Glomerular visceral epithelial cell (primary cell): ENCODE measurements around the gene GGT6.

Source experiments
- DNase-seq: peaks from one replicate; pipeline ENCODE4 v3.0.0-alpha.2; 2016; ENCODE audit errors: extremely low spot score

Gene GGT6

DNA sequence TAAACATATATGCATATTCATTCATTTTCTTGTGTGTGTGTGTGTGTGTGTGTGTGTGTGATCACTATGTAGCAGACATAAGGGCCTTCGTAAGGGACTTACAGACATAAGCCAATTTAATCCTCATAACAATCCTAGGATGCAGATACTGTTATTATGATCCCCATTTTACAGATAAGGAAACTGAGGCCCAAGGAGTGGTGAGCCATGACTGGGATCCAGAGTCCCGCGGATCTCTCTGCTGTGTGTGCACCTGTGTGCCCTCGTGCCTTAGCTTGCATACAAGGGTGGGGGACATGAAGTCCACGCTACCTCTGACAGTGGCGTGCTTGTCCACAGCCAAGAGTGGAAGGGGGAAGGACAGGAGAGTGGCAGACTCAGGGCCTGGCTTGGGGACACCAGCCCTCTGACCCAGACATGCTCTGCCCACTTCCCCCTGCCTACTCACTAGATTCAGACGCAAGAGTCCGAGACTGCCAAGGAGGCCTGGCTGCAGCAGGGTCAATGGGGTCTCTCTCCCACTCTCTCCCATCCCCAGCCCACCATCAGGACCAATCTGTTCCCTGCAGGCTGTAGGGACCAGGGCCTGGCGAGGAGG, 14.2 kb upstream of the GGT6 start:
- no peak for DNase-seq

DNA sequence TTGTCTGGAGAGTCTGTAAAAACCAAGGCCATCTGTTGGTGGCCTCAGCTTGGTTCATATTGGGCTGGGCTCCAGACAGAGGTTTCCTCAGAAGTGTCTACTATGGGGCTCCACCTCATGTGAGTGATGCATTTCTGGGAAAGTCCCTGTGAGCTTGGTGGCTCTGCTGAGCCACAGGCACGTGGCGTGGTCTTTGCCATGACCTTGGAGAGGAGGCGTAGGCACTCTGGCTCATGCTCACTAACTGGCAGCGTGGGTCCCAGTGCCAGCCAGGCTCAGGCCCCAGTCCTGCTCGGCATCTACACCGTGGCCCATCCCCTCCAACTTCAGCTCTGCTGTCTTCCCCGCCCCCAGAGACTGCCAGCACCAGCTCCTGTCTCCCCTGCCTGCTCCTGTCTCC, 13.3 kb upstream of the GGT6 start:
- peak; percentile 56 for DNase-seq

- no peak for DNase-seq
These were observed 12.7 kb upstream of the GGT6 start for GRCh38 chr17:4573115-4573514.

DNA sequence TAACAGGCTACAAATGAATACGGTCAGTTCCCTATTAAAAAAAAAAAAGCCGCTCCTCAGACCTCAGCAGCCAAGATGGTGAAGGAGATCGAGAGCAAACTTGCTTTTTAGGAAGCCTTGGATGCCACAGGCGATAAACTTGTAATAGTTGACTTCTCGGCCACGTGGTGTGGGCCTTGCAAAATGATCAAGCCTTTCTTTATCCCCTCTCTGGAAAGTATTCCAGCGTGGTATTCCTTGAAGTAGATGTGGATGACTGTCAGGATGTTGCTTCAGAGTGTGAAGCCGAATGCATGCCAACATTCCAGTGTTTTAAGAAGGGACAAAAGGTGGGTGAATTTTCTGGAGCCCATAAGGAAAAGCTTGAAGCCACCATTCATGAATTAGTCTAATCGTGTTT, 11.8 kb upstream of the GGT6 start:
- DNase-seq: no peak

DNA sequence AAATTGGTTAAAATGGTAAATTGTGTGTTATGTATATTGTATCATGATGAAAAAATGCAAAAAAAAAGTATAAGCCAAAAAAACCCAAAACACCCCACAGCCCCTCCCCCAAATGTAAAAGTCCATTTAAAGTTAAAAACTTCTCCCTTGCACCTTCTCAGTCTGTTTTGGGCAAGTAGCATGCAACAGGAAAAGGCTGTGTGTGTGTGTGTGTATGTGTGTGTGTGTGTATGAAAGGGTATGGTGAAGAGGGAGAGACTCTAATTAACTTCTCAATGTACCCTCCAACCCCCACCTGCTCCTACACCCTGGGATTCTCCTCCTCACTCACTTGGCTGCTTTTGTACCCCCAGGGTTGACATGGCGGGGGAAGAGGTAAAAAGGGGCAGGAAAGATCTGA, 9.2 kb upstream of the GGT6 start:
- DNase-seq: no peak

GRCh38 chr17:4566785-4567184, 6.4 kb upstream of the GGT6 start:
- DNase-seq: peak; percentile 57

GRCh38 chr17:4565209-4566141, 5.1 kb upstream of the GGT6 start:
- peak; percentile 79 for DNase-seq

DNA sequence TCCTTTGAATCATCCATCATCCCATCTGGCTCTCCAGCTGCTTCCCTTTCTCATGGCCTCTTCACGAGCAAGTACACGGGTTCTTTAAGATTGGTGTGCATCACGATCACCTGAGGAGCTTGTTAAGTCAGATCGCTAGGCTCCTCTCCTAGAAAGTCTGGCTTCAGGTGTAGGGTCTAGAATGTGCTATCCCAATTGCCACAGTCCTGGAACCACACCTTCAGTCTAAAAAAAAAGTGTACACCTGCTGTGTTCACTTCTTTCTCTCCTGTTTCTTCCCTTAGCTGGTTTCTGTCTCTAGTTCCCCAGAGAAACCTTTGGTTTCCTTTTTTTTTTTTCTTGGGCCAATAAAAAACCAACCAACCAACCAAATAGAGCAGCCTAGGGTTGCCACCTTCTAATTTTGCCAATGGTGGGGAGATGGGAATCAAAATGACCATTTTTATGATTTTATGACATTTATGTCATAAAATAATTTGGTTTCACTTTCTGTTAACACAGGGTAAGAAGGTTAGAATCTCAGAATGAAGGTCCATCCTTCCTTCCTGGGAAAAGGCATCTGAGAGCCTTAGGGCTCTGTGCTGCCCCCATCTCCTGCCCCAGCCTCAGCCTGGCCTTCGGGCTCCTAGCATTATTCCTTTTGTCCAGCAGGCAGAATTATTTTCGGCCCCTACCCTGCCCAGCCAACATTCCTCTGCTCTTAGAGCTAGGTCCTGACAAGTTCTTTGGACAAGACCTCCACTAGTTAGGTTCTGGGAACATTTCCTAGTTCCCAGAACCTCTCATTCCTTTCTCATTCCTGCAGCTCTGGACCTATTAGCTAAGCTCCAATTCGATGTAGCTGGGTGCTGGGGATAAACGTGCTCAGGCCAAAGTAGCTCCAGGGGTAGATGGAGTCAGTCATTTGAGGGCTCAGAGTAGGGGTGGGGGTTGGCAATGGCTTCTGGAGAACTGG, 1.9 kb upstream of the GGT6 start:
- DNase-seq: no peak

DNA sequence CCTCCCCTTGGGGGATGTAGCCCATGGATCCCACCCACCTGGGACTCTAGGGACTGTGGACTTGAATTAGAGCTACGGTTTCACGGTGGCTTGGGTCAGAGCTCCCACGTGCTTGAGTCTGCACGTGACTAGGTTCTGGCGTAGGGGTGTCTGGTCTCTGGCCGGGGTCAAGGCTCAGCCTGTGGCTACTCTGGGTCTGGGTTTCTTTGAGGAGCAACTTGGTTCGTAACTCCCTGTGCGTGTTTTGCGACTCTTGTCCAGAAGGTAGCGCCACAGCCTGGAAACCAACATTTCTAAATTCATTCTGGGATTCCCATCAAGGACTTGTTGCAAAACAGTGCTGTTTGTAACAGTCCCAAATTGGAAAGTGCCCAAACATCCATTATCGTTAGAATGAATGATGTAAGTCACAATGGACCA, 470 bp upstream of the GGT6 start:
- no peak for DNase-seq

GRCh38 chr17:4559966-4560365, 411 bp downstream of the GGT6 start:
- no peak for DNase-seq

DNA sequence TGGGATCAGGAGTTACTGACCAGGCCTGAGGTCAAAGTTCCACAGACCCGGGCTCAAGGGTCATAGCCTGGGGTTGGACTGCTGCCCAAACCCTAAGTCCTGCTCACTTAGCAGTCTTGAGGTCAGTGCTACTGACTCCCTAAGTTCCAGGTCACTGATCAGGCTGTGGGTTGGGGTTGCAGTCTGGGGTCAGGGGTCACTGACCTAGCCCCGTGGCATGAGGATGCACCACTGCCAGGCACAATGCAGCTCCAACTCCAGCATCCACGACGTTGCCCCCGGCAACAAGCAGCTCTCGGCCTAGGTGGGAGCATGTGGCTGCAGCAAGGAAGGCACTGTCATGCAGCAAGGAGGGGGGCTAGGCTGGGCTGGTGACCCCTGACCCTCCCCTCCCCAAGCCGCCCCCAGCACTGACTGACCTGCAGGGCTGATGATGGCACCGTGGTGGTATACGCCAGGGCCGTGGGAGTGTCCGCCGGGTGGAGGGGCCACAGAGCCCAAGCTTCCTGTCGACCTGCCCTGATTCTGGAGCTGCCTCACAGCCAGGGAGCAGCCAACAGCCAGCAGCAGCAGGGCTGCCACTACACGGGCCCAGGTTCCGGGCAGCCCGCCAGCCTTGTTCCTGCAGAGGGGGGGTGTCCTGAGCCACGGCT, 1.1 kb downstream of the GGT6 start:
- DNase-seq: no peak

- no peak for DNase-seq
These were observed 1.9 kb downstream of the GGT6 start for GRCh38 chr17:4558347-4558971.

DNA sequence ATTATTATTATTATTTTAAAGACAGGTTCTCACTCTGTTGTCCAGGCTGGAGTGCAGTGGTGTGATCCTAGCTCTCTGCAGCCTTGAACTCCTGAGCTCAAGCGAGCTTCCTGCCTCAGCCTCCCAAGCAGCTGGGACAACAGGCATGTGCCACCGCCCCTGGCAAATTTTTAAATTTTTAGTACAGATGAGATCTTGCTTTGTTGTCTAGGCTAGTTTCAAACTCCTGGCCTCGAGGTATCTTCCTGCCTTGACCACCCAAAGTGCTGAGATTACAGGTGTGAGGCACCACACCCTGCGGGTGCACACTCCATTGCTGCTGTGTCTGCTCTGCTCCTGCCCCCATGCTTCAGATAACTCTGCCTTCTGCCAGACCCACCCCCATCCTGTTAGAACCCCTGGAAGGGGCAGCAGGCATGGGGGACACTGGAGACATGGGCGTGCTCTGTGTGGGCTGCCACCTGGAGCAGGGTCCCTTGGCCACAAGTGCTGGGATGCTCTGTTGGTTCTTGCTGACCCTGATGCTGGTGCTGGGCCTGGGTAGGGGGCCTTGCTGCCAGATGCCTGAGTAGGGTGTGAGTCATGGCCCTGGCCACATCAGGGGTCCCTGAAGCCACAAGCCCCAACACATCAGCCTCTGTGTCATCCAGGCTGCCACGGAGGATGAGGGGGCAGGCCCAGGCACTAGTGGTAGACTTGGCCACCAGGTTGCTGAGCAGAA, 2.6 kb downstream of the GGT6 start:
- no peak for DNase-seq

DNA sequence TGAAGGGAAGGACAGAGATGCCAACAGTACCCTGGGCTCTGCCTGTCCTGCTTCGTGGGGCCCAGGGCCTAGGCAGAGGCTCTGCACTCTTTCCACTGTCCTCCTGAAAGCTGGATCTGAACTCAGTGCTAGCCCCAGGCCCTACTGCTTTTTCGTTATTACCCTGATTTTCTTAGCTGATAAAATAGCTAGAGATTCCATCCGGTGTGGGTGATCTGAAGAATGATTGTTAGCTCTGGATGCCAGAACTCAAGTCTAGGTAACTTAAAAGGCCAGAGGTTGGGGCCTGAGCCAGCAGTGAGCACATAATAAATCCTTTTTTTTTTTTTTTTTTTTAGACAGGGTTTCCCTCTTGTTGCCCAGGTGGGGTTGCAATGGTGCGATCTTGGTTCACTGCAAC, 3.4 kb downstream of the GGT6 start:
- no peak for DNase-seq

- DNase-seq: no peak
These were observed 4.3 kb downstream of the GGT6 start for GRCh38 chr17:4555873-4556759.

GRCh38 chr17:4554997-4555799, 5.2 kb downstream of the GGT6 start, which contains the start of gene MYBBP1A:
Gene MYBBP1A, minus strand, starts transcription at chr17:4555384. Its CDS starts 60 bp downstream, at chr17:4555324.
- peak; percentile 97 for DNase-seq

GRCh38 chr17:4554441-4554996, 5.9 kb downstream of the GGT6 start:
- no peak for DNase-seq

DNA sequence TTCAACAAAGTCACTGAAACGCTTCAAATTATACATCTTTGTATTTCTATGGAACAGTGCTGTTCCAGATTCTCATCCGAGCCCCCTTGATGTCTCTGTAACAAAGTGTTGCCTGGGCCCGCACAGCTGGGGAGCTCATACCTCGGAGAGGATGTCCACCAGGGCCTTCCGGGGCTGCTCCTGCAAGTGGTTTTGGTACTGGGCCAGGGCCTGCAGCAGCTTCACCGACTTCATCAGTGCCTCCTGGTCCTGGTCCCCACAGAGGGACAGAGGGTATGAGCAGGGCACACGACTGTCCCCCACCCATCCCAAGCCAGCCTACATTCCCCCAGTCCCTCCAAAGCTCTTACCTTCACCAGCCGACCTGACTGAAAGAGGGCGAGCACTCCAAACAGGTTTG, 6.7 kb downstream of the GGT6 start:
- no peak for DNase-seq
